NCI-H2171 treated with DMSO at 0.1 percent for 48 hours (cell line): ENCODE data around the gene ALS2CL.
A peak's percentile ranks its signal among the peaks of the same experiment; 100 is the strongest.

Experiments used
- DNase-seq: peaks from one replicate; lab custom pipeline; 2025; lab: John Stamatoyannopoulos, UW

ALS2CL gene

DNA sequence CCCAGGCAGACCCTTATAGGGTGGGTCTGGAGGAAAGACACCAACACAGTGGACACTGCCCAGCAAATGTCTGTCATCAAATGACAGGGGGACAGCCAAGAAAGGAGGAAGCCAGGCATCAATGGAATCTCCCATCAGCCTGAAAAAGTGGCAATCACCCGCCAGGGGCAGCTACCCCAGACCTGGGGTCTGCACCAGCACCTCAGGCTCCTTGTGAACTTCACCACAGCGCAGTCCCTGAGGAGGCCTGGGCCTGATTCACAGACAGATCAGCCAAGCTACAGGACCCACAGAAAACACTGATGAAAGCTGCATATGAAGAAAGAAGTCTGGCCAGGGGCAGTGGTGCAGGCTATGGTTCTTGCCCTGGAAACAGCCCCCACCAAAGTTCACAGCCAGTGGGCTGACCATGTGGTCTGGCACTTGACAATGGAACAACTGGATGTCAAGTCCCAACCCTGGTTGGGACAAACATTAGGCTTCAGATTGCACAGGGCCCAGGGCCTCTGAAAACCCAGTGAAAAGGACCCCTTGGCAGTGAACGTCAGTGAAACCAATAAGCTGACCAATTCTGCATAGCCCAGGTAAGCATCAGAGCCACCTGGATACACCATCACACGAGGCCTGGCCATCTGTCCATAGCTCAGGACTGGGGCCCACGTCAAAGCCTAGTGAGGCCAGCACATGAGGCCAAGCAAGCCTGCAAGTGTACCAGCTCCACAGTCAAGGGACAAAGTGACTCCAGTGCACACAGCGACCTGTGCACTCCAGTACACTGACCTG is 29.1 kb downstream of the ALS2CL start:
- DNase-seq, result no peak

DNA sequence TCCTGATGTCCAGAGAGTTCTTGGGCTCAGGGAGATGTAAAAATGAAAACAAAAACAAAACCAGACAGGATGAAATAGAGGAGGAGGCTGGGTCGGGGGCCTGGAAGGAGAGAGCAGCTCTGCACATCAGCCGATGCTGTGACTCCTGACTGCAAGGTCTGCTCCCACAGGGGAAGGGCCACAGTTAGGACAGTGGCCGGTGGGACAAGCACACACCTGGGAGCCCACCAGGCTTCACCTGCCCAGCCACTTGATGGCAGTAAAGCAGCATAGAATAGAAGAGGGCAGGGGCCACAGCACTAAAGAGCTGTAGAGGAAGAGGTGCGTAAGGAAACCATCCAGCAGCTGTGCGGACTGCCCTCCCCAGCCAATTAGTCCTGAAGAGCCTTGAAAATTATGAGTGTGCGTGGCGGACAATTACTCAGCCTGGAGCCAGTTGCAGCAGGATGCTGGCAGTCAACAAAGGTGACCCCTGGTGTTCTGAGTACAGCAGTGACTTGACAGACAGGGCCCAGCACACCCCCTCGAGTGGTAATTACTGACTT is 29.8 kb downstream of the ALS2CL start:
- DNase-seq, result peak; percentile 11

DNA sequence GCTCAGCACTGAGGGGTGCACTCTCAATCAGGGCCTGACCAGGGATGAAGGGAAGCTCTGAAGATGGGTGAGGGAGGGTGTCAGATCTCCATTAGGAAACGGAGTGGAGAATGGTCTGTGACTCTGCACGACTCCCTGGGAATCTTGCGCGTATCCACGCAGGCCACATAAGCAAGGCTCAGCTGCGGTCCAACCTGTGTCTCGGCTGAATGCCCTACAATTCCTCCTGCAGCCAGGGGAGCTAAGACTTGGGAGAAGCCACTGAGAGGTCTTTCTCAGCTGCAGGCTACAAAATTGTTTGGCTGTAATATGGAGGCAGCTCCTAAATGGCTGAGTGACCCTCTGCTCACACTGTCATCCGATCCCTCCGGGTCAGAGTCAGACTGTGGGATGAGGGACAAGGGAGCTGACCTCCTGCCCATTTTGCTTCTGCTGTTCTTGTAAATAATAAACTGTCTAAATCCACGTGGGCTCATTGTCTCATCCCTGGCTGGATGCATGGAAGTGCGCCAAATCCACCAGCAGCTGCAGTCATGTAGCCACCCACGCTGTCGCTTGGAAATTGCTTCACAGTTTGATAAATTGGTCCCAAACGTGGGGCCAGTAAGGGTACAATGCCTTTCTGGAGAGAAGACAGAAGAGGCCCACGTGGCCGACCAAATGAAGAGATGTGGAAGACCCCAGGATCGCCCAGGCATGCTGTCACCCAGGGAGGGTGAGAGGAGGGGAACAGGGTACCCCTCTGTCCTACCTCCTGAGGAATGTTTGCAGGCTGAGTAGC is 30.5 kb downstream of the ALS2CL start:
- no peak for DNase-seq

DNA sequence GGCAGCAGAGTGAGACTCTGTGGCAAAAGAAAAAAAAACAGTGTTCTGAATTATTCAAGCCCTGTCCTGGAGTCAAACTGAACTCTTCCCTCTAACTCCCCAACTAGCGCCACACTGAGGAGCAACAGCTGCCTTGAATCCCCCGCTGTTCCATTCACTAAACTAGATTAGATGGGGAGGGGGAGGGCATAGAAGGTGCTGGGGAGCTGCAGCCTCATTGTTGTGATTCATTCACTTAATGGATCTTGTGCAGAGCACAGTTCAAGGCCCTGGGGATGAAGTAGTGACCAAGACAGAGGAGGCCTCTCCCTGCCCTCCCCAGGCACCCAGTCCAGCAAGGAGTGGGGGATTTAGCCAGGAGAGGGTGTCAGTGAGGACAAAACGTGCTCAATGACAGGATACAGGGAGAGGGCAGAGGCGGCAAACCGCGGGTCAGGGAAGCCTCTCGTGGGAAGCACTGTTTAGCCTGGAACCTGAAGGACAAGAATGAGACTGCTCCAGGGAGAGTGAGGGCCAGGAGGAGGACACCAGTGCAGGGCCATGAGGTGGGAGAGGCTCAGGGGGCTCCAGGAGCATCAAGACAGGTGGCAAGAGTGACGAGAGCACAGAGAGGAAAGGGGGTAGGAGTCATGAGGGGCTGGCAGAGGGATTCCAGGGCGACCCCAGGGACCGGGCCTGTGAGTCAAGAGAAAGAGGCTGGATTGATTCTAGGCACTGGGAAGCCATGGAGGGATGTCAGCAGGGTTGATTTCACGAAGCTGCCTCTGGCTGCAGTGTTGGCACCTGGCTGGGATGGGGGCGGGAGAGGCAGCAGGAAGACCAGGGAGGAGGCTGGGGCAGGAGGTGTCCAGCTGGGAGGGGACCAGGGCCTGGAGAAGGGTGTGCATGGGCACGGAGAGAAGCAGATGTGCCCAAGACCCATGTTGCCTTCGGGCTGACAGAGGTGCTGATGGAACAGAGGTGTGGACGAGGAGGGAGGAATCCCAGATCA is 31.4 kb downstream of the ALS2CL start:
- DNase-seq, result no peak

DNA sequence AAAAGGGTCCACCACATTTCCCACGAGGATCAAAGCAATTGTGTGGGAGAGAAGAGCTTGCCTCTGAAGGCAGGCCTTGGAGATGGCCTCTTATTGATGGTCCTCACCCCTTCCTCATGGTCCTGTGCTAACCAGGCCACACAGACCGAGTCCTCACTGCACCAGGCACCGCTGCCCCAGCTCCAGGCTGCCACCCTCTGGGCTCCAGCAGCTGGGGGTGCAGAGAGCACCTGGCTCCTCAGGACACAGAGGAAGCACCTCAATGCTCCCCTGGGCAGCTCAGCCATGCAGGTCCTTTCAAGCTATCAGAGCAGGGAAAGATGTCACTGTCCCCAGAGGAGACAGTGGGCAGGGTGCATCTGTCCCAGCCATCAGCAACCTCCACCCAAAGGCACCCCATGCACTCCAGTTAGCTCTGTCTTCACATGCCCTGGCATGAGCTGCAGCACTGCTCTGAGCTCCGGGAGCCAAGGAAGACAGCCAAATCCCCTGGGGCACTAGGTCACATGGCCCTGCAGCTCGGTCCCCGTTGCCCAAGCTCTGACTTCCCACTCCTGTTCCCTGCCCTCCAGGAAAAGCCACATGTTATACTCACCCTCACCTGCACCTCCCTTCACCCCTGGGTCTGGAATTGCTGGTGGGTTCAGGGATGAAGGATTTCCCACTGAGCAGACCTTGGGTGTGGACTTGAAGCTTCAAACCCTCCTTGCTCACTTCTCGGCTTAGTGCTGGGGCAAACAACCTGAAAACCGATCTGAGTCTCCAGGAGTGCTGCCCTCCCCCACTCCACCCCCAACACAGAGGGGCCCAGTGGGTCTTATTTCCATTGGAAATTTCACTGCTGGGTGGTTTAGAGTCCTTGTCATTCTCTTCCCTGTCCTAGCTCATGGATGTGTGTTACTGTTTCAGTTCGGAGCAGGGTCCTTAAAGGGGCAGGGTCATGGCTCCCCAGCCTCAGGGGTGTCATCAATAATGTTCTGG is 32.6 kb downstream of the ALS2CL start:
- DNase-seq, result peak; percentile 79

DNA sequence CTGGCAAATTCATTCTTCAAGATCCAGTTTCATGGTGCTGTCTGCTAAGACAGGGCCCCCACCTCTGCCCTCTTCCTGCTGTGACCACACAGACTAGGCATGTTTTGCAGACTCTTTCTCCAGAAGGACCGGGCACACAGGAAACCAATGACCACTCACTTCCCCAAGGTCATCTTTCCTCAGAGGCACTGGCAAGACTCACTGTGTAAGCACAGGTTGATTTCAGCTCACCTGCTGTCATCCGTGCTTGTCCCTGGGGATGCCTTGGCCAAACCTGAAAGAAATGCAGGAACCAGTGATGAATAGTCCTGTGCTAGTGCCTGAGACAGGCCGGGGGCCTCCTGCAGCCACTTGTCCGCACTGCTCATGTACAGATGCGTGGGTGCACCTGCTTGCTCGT is 33.5 kb downstream of the ALS2CL start:
- peak; percentile 1 for DNase-seq

DNA sequence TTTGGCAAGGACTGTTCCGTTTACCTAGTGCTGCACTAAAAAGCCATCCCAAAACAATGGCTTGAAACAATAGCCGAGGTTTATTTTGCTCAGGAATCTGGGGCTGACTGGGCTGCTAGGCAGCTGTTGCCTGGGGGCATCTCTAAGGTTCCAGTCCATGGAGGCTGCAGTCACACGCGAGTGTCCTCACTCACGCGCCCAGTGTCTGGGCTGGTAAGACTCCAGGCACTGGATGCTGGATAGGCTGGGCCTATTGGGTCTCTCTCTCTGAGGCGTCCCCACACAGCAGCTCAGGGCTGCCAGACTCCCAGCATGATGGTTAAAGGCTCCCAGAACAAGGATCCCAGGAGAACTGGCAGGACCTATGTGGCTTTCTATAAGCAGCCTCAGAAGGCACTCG is 34.2 kb downstream of the ALS2CL start:
- DNase-seq, result no peak

DNA sequence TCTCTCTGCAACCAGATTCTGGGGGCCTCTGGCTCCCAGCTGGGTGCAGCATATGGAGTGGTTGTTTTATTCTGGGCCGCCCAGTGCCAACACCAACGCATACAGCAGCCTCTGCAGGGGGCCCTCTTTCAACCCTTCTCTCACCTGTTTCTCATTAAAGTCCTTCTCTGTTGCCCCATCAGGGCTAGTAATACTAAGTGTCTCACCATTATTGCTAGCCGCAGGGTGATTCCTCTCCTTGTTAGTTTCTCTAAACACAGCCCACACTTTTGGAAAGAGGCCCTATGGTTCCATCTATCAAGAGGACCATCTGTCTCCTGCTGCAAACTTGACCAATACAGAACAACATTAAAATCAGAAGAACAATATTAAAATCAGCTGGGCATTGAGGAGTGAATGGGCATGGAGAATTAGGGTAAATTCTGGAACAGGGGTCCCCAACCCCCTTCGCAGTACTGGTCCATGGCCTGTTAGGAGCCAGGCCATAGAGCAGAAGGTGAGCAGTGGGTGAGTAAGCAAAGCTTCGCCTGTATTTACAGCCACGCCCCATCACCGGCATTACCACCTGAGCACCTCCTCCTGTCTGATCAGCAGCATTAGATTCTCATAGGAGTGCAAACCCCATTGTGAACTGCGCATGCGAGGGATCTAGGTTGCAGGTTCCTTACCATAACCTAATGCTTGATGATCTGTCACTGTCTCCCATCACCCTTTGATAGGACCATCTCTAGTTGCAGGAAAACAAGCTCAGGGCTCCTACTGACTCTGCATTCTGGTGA is 36.5 kb downstream of the ALS2CL start:
- DNase-seq, result peak; percentile 12

DNA sequence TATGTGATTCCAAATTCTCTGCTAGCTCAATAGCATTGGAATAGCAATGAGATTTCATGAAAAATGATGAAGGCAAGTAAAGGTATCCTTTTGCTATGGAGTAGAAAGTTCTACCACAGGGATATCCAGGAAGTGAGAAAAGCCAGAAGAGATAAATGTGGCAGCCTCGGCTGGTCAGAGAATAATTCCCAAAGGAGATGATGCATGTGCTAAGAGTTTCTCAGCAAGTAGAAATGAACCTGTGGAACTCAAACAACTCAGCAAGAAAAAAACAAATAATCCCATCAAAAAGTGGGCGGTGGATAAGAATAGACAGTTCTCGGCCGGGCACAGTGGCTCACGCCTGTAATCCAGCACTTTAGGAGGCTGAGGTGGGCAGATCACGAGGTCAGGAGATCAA is 38.2 kb downstream of the ALS2CL start:
- DNase-seq, result no peak

DNA sequence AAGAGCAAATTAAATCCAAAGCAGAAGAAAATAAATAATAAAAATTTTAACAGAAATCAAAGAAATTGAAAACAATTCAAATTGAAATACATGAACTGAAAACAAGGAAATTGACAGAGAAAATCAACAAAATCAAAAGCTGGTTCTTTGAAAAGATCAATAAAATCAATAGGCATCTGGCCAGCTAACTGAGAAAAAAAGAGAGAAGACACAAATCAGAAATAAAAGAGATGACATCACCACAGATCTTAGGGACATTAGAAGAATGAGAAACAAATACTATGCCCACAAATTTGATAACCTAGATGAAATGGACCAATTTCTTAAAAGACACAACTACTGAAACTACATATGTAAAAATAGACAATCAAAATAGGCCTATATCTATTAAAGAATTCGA is 42.4 kb downstream of the ALS2CL start:
- no peak for DNase-seq

DNA sequence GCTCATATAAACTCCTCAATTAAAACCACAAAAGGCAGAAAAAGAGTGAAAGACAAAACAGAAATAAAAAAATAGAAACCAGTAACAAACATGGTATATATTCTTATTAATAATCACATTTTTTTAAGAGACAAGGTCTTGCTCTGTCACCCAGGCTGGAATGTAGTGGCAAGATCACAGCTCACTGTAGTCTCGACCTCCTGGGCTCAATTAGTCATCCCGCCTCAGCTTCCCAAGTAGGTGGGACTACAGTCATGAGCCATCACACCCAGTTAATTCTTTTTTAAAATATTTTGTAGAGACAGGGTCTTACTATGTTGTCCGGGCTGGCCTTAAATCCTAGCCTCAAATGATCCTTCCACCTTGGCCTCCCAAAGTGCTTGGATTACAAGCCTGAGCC is 44.0 kb downstream of the ALS2CL start:
- no peak for DNase-seq

DNA sequence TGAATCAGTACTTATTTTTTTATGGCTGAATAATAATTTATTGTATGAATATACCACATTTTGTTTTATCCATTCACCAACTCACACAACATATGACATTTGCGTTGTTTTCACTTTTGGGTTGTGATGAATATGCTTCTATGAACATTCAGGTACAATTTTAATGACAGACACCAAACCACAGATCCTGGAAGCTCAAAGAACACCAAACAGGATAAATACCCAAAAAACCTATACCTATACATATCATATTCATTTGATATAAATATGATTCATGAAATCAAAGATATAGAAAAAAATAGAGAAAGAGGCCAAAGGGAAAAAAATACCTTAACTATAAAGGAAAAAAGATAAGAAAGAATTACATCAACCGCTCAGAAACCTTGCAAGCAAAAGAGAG is 45.4 kb downstream of the ALS2CL start:
- no peak for DNase-seq

DNA sequence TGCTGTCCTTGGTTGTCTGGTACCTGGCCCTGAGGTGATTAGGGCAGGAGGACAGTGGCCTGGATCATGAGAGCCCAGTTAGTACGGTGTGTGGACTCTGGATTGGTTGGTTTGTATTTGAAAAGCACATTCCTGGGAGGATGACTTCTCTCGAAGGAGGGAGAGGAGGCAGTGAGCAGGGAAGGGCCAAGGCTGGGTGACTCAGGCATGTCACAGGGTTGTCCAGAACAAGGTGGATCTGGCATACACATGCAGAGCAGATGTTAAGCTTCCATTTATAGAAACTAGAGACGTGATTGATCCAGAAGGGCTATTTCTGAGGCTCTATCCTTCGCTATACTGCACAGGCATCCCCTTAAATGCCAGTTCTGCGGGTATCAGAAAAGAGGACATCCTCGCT is 46.8 kb downstream of the ALS2CL start:
- DNase-seq, result no peak

DNA sequence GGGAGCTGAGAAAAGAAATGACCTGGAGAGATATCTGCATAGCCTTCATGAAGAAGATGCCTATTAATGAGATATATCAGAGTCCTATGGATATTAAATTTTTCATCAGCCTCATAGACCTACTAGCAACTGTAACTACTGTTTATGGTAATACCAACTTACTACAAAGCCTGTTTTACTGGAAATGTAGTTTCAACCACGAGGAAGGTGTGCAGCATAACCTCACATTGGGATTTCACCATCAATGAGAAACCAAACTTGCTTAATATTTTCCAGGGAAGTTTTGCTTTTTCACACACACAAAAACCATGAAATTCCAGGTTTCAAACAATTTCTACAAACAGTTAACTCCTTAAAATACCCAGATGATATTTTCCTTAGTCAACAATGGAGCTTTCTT is 49.8 kb downstream of the ALS2CL start:
- DNase-seq, result no peak

DNA sequence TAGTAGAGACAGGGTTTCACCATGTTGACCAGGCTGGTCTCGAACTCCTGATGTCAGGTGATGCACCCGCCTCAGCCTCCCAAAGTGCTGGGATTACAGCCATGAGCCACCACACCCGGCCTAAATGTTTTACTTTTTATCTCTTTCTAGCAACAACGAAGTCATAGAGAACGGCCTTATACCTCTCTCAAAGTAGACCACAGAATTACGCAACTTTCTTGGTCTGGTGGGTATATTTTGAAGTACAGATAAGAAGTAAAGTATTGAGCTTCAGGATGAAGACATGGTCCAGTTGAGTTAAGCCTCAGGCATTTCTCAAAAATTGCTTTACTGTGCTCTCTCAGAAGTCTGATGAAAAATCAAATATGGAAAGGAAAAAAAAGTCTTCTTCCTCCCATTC is 50.5 kb downstream of the ALS2CL start:
- DNase-seq, result no peak

DNA sequence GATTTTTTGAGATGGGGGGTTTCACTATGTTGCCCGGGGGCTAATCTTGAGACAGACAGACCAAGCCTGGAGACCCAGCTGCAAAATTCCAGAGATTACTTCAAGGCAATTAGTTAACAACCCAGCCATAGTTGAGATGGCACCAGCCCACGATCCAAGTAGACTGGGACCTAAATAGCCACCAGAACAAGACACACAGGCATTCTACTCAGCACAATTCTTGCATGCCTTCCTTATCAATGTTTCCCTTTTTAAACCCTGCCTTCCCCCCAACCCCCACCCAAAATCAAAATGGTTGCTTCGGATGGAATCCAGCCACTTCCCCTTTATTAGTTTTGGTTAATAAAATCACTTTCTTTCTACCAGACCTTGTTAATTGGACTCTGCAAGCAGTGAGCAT is 52.6 kb downstream of the ALS2CL start:
- no peak for DNase-seq

DNA sequence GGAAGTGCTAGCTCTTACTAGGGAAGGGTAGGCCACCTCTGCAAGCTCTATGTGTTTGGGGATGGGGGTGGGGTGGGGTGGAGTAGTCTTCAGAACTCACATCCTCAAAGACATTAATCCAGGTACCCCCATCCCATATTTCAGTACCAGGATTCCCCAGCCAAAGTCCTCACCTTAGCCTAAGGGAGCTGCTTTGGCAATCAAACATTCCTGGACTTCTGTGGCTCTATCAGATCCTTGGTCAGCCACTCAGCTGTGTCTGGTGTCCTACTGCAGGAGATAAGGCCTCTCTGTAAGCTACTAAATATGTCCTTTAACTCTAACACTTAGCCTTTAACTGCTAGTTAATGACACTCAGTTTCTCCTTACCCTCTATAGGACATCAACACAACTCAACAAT is 54.3 kb downstream of the ALS2CL start:
- DNase-seq, result no peak

DNA sequence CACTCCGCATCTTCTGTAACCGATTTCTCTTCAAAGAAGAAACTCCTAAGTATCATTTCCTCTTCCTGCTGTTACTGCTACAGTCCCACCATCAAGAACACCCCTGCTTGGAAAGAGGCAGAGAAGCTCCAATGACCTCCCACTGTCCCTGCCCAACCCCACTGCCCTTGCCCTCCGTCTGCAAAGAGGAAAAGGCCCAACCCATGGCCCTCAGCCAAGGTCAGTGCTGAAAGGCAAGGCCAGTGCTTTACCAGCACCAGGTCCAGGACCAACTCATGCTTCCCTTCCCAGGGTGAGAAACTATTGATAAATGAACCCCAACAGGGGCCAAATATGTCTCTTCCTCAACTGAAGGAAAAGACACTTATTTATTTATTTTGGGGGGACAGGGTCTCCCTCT is 58.6 kb downstream of the ALS2CL start:
- no peak for DNase-seq

DNA sequence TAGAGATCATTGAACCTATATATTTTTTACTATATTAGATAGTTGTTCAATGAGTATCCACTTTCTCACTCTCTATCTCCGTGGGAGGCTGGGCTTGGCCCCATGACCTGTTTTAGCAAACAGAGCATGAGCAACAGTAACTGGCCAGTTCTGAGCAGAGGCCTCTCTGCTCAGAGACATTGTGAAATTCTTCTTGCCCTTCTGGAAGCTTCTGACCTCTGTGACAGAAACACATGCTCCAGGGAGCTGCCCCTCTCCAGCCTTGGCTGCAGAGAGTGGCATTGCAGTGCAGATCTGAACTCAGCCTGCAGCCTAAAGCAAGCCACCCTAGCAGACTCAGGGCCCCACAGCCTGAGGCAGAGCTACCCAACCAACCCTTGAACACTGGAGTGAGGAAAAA is 60.7 kb downstream of the ALS2CL start:
- DNase-seq, result no peak
